Measurements from ENCODE around the gene GNA12.

GRCh38 chr7:2886900-2887299, 42.8 kb upstream of the GNA12 start:
- TF ChIP-seq GATA2 (IDR thresholded peaks at IDR 0.05; ENCODE audit: low read depth, low read length) (no peak), GATA3 (IDR thresholded peaks at IDR 0.05; ENCODE audit: low read depth, low read length) (no peak)

Data from SH-SY5Y (cell line).